Panc1 (cell line): ENCODE results near the gene ATXN1. TPM values are rescaled to one million over a fixed set of nuclear protein-coding genes. Genes with fewer than 3 reads are reported as not detected.

Source experiments
- ATAC-seq: fragments of 200-7000 bp; cut with Tn5 transposase; 2 replicates; pipeline ENCODE4 v1.9.1; 2020; ENCODE audit warnings: mild to moderate bottlenecking, moderate library complexity
- BruUV-seq: library from RNA; stranded (reverse); fragments of 400-500 nt; replicated peaks from 2 replicates; lab custom pipeline; 2021; lab: Mats Ljungman, UMichigan
- CTCF ChIA-PET: fragments of 300-600 bp; sonication (Branson Sonifier 250); formaldehyde crosslinking; loops from one replicate; lab custom pipeline; 2022; ENCODE audit warnings: antibody characterized with exemption; lab: Charles Lee
- POLR2A ChIA-PET: fragments of 300-600 bp; sonication (Branson Sonifier 250); formaldehyde crosslinking; loops from one replicate; lab custom pipeline; 2022; ENCODE audit warnings: antibody characterized with exemption; lab: Charles Lee
- DNase-seq: peaks from one replicate; pipeline ENCODE4 v3.0.0-alpha.2; 2010; ENCODE audit warnings: low read depth, low spot score
- H3K27ac ChIP-seq: 2 replicates; pipeline ENCODE4 v1.5.1; 2011; ENCODE audit warnings: mild to moderate bottlenecking, low read length, inconsistent platforms
- H3K27me3 ChIP-seq: fragments of 200-500 bp; sonication (Bioruptor generic); 2 replicates; pipeline ENCODE4 v1.6.0; 2014; ENCODE audit warnings: low read length, inconsistent platforms; ENCODE audit not compliant: control insufficient read depth, insufficient read depth
- H3K36me3 ChIP-seq: fragments of 200-500 bp; sonication (Bioruptor generic); 2 replicates; pipeline ENCODE4 v1.5.1; 2014; ENCODE audit warnings: inconsistent platforms, mild to moderate bottlenecking, low read length, moderate library complexity; ENCODE audit not compliant: control insufficient read depth, insufficient read depth
- H3K4me1 ChIP-seq: 2 replicates; pipeline ENCODE4 v1.5.1; 2011; ENCODE audit warnings: inconsistent platforms, mild to moderate bottlenecking, low read length, moderate library complexity; ENCODE audit not compliant: control insufficient read depth, insufficient read depth
- H3K4me3 ChIP-seq, 2 experiments: 2 replicates each; pipeline ENCODE4 v1.5.1; 2011 to 2012; ENCODE audit warnings: low read depth in 2 of 2, low read length in 2 of 2, mild to moderate bottlenecking in 2 of 2, inconsistent platforms in 1 of 2, moderate library complexity in 1 of 2
- H3K9me3 ChIP-seq: fragments of 200-500 bp; sonication (Bioruptor generic); 2 replicates; pipeline ENCODE4 v1.5.1; 2014; ENCODE audit warnings: low read depth, mild to moderate bottlenecking, inconsistent platforms, low read length, moderate library complexity; ENCODE audit not compliant: control insufficient read depth, insufficient read depth
- POLR2AphosphoS5 ChIP-seq: IDR thresholded peaks from 2 replicates; pipeline ENCODE4 v1.6.1; 2012; ENCODE audit warnings: mild to moderate bottlenecking, low read depth, low read length, moderate library complexity
- REST ChIP-seq, 2 experiments: IDR thresholded peaks; 2 replicates each; pipeline ENCODE4 v1.6.1; 2011 to 2012; ENCODE audit warnings: low read depth in 2 of 2, control low read depth in 1 of 2, low read length in 1 of 2, mild to moderate bottlenecking in 1 of 2, moderate library complexity in 1 of 2; ENCODE audit not compliant: insufficient read depth in 1 of 2
- SIN3A ChIP-seq: IDR thresholded peaks from 2 replicates; pipeline ENCODE4 v1.6.1; 2012; ENCODE audit warnings: low read depth, mild to moderate bottlenecking, low read length, moderate library complexity, borderline replicate concordance; ENCODE audit not compliant: insufficient read depth
- TCF7L2 ChIP-seq: IDR thresholded peaks from 2 replicates; pipeline ENCODE4 v1.6.1; 2011; ENCODE audit warnings: mild to moderate bottlenecking, low read depth, low read length, inconsistent platforms
- in situ Hi-C: cut with HindIII; loops from 2 replicates; pipeline ENCODE4 v1.10.0; 2016; ENCODE audit warnings: low sequenced_read_pairs, low pct_unique_long_range_greater_than_20kb
- intact Hi-C: fragments of 100-400 bp; cut with micrococcal nuclease; formaldehyde crosslinking; loops from one replicate; pipeline ENCODE4 v1.10.0; 2022; ENCODE audit not compliant: unreplicated experiment
- total RNA-seq: library from RNA; stranded (reverse); gene quantifications from one replicate; pipeline ENCODE4 v1.2.1, GENCODE V29; 2021; ENCODE audit not compliant: unreplicated experiment
- TF ChIP-seq, protein P1 (sequence below): fragments of 450-650 bp; IDR thresholded peaks from 2 replicates; pipeline ENCODE4 v1.5.1; 2017; ENCODE audit warnings: mild to moderate bottlenecking

Gene ATXN1
- total RNA-seq, 1 experiment from 2014 or later, result 67.1 TPM

GRCh38 chr6:16742116-16742515, 19.1 kb downstream of the ATXN1 start:
- in situ Hi-C loops (no loop called here), intact Hi-C loops (no loop called here)
- no peak for ATAC-seq
- H3K36me3 ChIP-seq, result peaks cover 5% of the 10 kb centered on the region; the same call in 1 of the 2 replicates
- DNase-seq, result no peak
- no peaks in the 10 kb centered on the region for H3K9me3 ChIP-seq
- no peak overlapping the region for H3K4me3 ChIP-seq
- BruUV-seq, result no TSS peak
- H3K4me1 ChIP-seq, result peaks cover 67% of the 10 kb centered on the region
- POLR2A ChIA-PET, result no interaction called here
- peak overlapping the region; percentile 49; the same call in 1 of the 2 replicates for H3K27ac ChIP-seq
- TF ChIP-seq REST (IDR thresholded peaks at IDR 0.05; ENCODE audit: insufficient read depth in 1 of 2, low read depth in 2 of 2, low read length in 1 of 2) (no peak), TCF7L2 (no peak), SIN3A (no peak), POLR2AphosphoS5 (no peak)
- TF ChIP-seq, protein P1, sequence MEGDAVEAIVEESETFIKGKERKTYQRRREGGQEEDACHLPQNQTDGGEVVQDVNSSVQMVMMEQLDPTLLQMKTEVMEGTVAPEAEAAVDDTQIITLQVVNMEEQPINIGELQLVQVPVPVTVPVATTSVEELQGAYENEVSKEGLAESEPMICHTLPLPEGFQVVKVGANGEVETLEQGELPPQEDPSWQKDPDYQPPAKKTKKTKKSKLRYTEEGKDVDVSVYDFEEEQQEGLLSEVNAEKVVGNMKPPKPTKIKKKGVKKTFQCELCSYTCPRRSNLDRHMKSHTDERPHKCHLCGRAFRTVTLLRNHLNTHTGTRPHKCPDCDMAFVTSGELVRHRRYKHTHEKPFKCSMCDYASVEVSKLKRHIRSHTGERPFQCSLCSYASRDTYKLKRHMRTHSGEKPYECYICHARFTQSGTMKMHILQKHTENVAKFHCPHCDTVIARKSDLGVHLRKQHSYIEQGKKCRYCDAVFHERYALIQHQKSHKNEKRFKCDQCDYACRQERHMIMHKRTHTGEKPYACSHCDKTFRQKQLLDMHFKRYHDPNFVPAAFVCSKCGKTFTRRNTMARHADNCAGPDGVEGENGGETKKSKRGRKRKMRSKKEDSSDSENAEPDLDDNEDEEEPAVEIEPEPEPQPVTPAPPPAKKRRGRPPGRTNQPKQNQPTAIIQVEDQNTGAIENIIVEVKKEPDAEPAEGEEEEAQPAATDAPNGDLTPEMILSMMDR, result no peak
- CTCF ChIA-PET, result interaction anchor here (0.9 kb wide), 1 partner anchor 21 kb away, joined by 3 read pairs; no protein-coding TSS in a partner anchor
- H3K27me3 ChIP-seq, result no peaks in the 10 kb centered on the region

DNA sequence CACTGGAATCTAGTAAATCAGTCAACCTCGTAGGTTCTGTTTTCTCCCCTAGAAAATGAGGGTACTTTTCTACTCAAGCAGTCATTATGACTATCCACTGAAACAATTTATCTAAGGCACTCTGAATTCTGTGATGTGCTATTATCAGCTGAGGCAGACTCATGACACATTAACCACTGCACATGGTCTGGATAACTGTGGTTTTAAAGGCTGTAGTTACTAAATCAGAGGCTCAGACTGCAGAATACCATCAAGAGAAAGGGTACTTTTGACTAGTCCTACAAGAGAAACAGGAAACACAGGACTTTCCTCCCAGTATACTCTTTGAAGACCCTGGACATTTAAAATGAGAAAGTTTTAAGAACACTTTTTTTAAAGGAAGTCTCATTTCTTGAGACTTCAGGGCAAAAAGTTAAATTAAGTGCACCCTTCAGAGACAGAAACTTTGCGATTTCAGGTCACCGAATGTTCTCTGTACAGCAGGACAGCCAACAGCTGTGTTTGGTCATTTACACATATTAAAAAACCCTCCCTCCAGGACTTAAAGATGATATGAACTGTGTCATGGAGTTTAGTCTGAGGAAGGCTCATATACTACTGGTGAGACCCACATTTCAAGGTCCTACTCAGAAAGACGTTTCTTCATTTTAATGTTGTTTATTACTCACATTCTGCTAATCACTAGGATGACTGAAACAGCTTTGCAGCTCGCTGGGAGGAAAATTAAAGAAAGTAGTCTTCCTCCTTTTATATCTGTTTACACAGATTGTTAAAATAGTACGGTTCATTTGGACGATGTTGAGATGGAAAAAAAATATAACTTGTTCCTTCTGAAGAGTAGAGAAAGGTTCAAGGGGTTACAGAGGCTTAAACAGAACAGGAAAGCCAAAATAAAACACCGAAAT, 19.9 kb downstream of the ATXN1 start:
- H3K36me3 ChIP-seq, result peaks cover 5% of the 10 kb centered on the region; the same call in 1 of the 2 replicates
- no peaks in the 10 kb centered on the region for H3K27me3 ChIP-seq
- TSS peak; percentile 1 for BruUV-seq
- intact Hi-C loops, result no loop called here
- H3K9me3 ChIP-seq, result no peaks in the 10 kb centered on the region
- no peak for DNase-seq
- TF ChIP-seq SIN3A (no peak), TCF7L2 (no peak), REST (IDR thresholded peaks at IDR 0.05; ENCODE audit: insufficient read depth in 1 of 2, low read depth in 2 of 2, low read length in 1 of 2) (no peak), POLR2AphosphoS5 (no peak)
- TF ChIP-seq, protein P1, result no peak
- H3K4me1 ChIP-seq, result peaks cover 70% of the 10 kb centered on the region
- H3K27ac ChIP-seq, result peak overlapping the region; percentile 80
- no peak overlapping the region for H3K4me3 ChIP-seq
- POLR2A ChIA-PET, result interaction anchor here (1.2 kb wide), 1 partner anchor 10 kb away, joined by 3 read pairs; no protein-coding TSS in a partner anchor
- CTCF ChIA-PET, result interaction anchor here (0.9 kb wide), 1 partner anchor 22 kb away, joined by 3 read pairs; no protein-coding TSS in a partner anchor
- in situ Hi-C loops, result no loop called here
- peak; percentile 73; the same call in 1 of the 2 replicates for ATAC-seq
